CD4-positive, alpha-beta T cell treated with Interleukin-21 for 1 hour (primary cell): ENCODE data around the gene ISCU.
"Not testable (repeated sequence)": the region's sequence is repeated elsewhere in the genome, so short reads cannot be mapped to it uniquely, and the experiment has no call there.

ENCODE experiments used
- DNase-seq: peaks from one replicate; pipeline ENCODE4 v3.0.0-alpha.2; 2020

Gene ISCU

DNA sequence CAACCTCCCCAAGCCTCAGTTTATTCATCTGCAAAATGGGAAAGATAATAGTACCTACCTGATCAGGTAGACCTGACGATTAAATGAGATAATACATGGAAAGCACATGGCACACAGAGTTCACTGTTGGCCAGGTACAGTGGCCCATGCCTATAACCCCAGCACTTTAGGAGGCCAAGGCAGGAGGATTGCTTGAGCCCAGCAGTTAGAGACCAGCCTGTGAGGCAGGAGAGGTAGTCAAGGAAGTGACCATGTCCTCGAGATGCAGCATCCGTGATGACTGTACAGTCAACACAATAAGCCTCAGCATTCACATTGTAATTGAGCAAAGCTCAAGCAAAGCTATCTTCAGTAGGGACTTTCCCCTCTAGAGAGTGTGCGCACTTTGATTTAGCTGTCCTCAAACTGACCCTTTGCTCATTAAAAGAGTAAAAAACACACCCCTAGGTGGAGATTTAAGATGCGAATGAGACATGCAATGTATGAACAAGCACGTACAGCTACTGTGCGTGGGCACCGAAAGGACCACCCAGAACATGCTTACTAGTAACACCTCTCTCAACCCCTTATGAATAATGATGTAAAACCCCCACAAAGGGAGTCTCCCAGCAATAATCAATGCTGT, 9.9 kb downstream of the ISCU start:
- DNase-seq: no peak

GRCh38 chr12:108573317-108573716, 10.9 kb downstream of the ISCU start:
- DNase-seq: no peak

- DNase-seq: not testable (repeated sequence)
These were observed 11.9 kb downstream of the ISCU start for GRCh38 chr12:108574276-108574675.

DNA sequence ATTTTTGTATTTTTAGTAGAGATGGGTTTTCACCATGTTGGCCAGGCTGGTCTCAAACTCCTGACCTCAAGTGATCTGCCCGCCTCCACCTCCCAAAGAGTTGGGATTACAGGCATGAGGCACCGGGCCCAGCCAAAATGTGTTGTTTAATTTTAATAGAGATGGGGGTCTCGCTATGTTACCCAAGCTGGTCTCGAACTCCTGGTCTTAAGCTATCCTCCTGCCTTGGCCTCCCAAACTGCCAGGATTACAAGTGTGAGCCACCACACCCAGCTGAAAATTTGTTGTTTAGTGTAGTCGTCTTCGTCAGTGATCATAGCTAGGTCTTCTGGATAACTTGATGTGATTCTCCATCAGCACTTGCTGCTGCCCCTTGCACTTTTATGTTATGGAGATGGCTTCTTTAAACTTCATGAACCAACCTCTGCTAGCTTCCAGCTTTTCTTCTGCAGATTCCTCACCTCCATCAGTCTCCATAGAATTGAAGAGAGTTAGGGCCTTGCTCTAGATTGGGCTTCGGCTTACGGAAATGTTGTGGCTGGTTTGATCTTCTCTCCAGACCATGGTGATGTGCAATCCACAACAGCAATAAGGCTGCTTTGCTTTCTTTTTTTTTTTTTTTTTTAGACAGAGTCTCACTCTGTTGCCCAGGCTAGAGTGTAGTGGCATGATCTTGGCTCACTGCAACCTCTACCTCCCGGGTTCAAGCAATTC, 13.0 kb downstream of the ISCU start:
- no peak for DNase-seq

DNA sequence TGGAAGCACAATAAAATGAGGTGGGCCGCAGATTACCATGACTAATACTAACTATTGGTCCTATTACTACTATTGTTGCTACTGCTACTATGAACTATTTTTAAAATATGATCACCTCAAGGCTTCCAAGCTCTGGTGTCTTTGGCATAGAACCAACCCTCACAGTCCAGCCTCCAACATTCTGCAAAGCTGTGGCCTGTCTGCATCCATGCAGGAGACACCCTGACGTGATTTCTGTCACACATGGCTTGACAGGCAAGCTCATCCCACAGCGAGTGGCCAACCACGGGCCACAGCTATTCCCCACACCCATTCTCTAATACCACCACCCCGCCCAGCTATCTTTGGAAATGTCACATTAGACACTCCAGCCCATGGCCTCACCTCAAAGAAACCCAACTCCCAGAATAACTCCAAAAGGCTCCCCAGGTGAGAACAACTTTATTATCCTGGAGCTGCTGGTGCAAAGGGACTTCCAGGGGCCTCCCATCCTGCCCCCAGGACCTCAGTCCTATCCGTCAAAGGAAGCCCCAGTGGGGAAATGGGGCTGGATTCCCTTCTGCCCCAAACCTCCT, 14.4 kb downstream of the ISCU start:
- DNase-seq: no peak

DNA sequence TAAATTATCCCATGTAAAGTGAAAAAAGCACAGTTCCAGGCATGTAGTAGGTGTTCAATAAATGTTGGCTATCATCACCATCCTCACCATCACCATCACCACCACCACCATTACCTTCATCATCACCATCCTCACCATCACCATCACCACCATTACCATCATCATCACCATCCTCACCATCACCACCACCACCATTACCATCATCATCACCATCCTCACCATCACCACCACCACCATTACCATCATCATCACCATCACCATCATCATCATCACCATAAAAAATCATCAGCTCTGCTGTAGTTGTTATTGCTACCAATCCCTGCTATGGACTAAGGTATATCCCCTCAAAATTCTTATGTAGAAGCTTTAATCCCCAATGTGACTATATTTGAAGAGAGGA, 15.1 kb downstream of the ISCU start:
- no peak for DNase-seq

GRCh38 chr12:108578264-108578663, 15.9 kb downstream of the ISCU start:
- no peak for DNase-seq

DNA sequence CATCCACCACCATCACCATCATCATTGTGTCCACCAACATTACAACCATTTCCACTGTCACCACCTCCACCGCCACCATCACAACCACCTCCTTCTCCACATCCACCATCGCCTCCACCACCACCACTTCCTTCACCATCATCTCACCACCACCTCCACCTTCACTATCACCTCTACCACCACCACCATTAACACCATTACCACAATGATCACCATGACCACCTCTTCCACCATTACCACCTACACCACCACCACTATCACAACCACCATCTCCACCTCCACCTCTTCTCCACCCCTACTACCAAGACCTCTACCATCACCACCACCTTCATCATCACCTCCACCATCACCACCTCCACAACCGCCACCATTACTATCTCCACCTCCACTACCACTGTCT, 16.4 kb downstream of the ISCU start:
- DNase-seq: no peak

DNA sequence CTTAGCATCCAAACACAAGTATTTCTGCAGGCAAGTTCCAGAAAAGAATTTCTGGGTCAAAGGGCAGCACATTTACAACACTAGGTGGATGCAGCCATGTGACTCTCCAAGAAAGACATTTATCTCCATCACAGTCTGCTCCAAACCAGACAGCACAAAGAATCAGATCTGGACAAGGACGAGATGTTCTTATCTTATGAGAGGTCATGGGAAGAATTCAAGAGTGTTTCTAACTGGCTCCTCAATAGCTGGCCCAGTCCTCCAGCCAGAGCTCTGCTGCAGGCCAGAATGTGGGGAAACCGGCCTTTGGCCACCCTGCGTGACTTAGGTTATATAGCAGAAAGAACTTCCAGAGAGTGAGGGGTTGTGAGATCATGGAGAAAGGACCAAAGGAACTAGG, 18.1 kb downstream of the ISCU start:
- no peak for DNase-seq

DNA sequence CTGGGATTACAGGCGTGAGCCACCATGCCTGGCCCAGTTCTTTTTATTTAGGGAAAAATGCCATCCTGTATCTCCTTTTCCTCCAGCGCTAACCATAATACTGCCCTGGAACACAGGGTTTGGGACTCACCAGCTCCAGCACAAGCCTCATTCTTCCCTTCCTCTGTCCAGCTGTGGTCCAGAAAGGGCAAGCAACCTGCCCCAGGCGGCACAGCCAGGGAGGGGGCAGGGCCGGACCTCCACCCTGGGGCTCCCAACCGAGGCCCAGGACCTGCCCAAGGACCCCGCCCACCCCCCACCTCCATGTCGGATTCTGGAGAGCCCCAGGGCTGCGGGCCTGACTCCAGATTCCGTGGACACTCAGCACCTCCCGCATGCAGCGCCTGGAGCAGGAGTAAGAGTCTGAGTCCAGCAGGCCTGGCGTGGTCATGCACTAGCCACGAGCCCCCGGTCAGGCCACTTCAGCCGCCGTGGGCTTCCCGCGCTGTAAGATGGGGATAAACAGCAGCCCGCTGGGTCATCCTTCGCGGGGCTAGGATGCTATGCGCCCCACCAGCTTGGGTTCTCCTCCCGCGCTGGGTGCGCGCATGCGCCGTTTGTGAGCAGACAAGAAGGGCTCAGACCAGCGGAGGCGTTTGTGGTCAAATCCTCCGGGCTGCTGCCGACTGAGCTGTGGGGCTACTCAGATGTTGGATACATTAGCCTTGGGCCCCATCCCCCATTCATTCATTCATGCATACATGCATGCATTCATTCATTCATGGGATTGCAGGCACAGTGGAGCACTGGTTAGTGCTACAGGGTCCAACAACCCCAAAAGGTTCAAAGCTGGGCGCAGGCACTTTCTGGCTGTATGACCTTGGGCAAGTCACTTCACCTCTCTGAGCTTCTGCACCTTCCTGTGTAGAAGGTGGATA, 19.2 kb downstream of the ISCU start:
- DNase-seq: no peak

DNA sequence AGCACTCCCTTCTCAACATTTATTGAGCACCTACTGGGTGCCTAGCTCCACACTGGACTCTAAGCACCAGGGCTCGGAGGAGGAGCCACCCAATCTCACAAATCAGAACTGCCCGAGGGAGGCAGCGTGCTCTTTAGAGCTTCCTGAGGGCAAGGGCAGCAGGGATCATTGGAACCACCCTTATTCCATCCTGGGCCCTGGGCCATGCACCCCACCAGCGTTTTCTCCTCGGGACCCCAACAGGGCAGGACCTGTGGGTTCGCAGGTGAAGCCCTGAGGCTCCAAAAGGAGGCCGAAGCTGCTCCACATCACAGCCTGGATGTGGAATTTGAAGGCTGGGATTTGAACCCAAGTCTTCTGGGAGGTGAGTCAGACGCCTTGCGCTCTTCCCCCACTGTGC, 20.1 kb downstream of the ISCU start:
- DNase-seq: no peak

GRCh38 chr12:108582978-108583770, 20.8 kb downstream of the ISCU start:
- DNase-seq: no peak

- no peak for DNase-seq
These were observed 21.6 kb downstream of the ISCU start for GRCh38 chr12:108583991-108584390.

GRCh38 chr12:108584456-108585065, 22.2 kb downstream of the ISCU start:
- DNase-seq: no peak

DNA sequence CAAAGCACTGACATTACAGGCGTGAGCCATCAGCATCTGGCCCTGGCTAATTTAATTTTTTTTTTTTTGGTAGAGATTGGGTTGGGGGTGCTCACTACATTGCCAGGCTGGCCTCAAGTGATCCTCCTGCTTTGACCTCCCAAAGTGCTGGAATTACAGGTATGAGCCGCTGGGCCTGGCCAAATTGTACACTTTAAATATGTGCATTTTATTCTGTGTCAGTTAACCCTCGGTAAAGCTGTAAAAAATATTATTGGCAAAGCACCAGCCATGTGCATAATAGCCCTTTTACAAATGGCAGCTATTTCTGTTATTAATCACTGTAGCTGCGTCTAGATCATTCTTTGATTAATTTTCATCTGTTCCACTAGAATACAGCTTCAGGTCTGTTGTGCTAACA, 23.5 kb downstream of the ISCU start:
- DNase-seq: no peak

DNA sequence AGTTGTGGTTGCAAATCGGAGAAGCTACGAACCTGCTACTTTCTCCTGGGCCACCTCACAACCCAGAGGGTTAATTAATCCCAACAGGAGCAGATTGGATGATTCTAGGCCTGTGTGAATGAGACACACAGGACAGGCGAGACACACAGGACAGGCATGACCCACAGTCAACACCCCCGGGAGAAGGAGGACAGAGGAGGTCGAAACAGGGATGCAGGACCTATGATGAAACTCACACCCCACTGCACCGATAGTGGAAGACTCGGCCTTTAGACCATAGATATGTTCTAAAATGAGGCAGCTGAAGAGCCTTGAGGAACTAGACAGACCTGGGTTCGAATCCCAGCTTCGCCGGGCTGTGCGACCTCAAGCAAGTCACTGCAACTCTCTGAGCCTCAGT, 23.9 kb downstream of the ISCU start:
- DNase-seq: no peak

GRCh38 chr12:108587826-108588225, 25.4 kb downstream of the ISCU start:
- no peak for DNase-seq

GRCh38 chr12:108589028-108589839, 26.8 kb downstream of the ISCU start:
- no peak for DNase-seq

DNA sequence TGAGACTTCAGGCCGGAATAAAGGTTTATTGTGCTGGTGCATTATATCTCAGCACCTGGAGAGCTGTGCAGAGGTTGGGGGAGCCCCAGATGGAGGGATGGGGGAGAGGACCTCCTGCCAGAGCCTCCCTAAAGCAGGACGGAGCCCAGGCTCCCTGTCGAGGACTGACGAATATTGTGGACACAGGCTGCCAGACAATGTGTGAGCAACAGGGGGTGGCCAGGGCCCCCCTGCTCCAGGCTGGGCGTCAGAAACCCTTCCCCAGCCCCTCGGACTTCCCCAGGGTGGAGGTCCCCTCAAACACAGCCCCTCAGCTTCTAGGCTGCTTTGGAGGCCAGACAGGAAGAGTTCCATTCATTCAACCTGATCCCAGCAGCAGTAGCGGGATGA, 27.4 kb downstream of the ISCU start:
- DNase-seq: no peak

GRCh38 chr12:108590463-108590862, 28.1 kb downstream of the ISCU start:
- not testable (repeated sequence) for DNase-seq

GRCh38 chr12:108591267-108591980, 29.0 kb downstream of the ISCU start:
- no peak for DNase-seq
